CD4-positive, alpha-beta T cell treated with Interleukin-15 for 1 hour (primary cell): ENCODE results near the gene ZNF529.

Experiments used
- DNase-seq: peaks from one replicate; pipeline ENCODE4 v3.0.0-alpha.2; 2020

The ZNF529 gene

DNA sequence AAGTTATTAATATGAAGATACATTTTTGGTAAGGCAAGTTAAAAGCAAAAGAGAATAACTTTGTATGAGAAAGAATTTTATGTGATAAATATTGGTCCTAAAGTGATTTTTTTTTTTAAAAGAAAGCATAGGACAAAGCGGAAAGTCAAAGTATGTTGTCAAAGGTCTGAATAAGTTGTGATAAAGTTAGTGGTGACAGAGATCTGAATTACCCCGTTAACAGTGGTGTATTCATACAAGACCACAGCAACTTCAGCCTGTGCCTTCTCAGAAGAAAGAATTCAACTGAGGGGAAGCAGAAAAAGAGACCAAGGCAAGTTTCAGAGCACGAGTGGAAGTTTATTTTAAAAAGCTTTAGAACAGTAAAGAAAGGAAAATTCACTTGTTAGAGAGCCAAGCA is 64.8 kb downstream of the ZNF529 start:
- DNase-seq: no peak

DNA sequence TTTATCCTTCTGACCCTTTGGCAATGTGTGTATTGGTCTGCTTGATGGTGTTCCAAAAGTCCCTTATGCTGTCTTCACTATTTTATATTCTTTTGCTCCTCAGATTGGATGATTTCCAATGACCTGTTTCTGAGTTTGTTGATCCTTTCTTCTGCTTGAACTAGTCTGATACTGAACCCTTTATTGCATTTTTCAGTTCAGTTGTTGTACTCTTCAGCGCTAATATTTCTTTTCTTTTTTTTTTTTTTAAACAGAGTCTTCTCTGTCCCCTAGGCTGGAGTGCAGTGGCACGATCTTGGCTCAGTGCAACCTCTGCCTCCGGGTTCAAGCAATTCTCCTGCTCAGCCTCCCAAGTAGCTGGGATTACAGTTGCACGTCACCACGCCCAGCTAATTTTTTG is 71.1 kb downstream of the ZNF529 start:
- DNase-seq: no peak

DNA sequence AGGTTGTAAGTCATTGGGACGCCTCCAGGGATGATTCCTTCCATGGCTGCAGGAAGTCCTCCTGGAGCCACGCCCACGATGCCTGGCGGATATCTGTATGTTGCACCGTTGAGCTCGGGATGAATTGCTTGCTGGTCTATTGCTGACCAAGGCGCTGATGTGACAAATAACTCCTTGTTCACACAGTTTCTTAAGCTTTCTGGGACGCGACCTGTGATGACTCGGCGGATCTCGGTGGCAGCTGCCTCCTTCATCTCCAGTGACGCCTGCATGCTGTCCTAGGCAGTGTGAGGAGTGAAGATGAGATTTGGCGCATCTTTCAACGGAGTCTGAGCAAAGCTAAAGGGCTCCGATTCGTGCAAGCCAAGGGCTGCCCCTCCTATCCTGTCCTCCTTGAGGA is 76.1 kb downstream of the ZNF529 start:
- DNase-seq: no peak
